Skin of body (tissue), 2 donors: ENCODE measurements around the gene PROM1. TPM values are rescaled to one million over a fixed set of nuclear protein-coding genes. Genes with fewer than 3 reads are reported as not detected.

Experiments
- DNase-seq: peaks from one replicate; lab custom pipeline; 2025; lab: John Stamatoyannopoulos, UW
- total RNA-seq: library from RNA; depleted of rRNA; stranded (reverse); fragments of >200 nt; gene quantifications from one replicate; pipeline ENCODE4 v1.2.3, GENCODE V29; 2014

Gene PROM1
- total RNA-seq, 1 donor from 2014 or later, result 8.2 TPM

DNA sequence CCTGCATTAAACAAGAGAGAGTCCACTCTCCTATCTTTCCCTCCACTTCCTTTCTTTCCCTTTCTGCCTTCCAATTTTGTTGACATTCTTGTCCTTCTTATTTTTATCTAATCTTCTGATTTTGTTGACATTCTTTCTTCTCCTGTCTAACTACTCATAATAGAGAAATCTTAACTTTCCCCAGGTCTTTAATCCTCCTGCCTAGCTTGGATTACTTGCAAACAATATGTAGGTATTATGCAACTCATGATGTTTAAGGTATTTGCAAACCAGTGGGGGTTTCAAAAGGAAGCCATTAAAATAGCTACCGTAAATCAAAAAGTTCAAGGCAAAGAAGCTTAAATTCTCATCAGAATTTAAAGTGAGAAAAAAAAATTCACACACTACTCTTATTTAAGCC lies 53.9 kb downstream of the PROM1 start:
- no peak for DNase-seq

GRCh38 chr4:16029262-16029661 lies 54.6 kb downstream of the PROM1 start:
- DNase-seq, result peak; percentile 31

DNA sequence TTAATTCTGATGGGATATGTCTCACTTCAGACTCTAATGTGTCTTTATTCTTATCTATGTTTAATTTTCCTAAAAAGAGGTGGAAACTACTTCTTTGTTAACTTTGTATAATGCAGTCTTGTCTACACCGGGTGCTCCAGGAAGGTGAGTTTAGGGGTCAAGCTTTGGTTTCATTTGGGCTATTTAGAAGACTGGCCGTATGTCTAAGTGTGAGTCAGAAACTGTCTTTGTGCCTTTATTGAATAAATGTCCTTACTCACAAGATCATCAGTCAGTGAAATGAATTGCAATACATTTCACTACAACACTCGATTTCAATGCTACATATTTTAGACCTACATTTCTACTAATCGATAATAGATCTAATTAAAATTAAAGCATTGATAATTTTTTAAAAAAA lies 56.2 kb downstream of the PROM1 start:
- DNase-seq, result no peak

GRCh38 chr4:16027114-16027513 lies 56.7 kb downstream of the PROM1 start:
- no peak for DNase-seq

DNA sequence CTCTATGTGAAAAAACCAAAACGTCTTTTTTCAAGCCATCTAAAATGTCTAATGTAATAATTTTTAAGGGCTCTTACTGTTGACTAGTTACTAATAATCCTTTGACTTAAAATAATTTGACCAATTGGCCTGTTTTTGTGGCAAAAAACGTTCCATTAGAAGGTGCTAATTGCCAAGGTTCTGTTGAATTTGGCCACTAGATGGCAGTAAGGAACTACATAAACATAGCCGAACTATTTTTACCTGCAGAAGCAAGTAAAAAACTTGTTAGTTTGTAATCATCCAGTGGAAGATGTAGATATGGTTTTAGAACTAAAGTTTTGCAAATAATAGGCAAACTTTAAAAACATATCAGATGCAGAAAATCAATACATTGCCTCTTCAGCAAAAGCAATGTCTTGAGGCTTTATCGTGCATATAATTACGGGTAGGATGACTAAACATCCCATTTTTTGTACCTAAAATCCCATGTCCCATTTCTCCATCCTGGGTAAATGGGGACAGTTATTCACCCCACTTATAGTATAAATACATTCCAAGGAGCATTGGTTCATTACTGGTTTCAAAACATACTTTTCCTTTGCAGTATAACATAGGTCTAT lies 57.6 kb downstream of the PROM1 start:
- DNase-seq, result peak; percentile 17

- peak; percentile 6 for DNase-seq
Observed at GRCh38 chr4:16025268-16025667, 58.6 kb downstream of the PROM1 start.

DNA sequence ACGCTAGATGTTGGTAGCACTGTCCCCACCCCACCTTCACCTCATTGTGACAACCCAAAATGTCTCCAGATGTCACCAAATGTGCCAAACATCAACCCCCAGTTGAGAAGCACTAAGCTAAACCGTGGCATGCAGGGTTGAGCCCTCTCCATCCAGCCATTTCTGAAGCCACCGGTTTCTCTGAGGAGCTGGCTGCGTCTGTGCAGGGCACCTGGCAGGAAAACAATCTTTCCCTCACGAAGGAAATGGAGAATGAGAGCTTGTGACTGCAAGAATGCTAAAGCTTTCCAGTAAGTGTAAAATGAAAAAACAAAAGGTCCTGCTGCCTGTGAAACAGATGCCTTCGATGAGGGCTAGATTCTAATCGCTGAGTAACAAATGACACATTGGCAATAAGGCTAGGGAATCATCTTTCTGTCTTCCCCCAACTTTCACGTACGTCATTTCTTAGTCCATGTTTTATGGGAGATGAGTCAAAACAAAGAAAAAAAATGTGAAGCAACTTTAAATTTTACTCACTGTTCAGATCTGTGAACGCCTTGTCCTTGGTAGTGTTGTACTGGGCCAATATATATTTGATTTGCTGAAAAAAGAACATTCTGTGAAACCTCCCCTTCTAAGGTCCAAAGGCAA lies 59.9 kb downstream of the PROM1 start:
- DNase-seq, result no peak

DNA sequence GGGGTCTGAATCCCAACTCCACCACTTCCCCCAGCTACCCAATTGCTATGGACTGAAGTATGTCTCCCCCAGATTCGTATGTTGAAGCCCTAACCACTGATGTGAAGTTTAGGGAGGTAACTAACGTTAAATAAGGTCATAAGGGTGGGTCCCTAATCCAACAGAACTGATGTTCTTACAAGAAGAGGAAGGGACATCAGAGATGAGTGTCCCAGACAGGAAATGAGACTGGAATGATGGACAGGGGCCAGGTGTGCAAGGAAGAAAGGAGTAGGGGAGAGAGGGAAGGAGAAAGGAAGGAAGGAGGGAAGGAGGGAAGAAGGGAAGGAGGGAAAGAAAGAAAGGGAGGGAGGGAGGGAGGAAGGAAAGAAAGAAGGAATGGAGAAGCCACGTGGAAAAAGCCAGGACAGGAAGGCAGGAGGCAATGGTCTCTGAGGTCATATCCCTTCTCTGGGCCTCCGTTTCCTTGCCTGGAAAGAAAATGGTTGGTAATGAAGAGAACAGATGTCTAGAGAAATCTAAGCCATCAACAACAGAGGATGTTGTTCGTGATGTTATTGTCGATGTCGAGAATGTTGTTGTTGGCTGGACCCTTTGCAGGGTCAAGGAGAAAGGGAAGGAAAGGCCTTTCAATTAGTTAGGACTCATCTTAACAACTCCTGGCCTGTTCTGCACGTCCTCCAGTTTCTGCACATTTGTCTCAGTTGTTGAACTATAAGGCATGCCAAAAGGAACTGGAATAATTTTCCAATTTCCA lies 61.8 kb downstream of the PROM1 start:
- no peak for DNase-seq

DNA sequence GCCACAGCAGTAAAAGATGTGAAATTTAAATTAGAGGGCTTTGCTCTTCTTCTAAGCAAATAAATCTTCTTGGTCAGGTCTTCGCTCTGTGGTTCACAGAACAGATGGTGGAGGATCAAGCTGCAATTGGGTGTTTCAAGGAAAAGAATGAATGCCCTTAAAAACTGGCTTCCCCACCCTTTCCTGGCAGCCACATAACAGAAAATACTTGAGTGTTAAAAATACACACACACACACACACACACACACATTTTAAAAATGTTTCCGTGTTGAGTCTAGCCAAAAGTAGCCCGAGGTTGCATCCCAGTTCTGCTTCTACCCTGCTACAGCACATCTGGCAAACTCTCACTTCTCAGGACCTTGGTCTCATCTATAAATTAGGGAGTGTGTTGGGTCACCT lies 64.2 kb downstream of the PROM1 start:
- DNase-seq, result no peak

- DNase-seq, result no peak
Observed at GRCh38 chr4:16018841-16019240, 65.0 kb downstream of the PROM1 start.

DNA sequence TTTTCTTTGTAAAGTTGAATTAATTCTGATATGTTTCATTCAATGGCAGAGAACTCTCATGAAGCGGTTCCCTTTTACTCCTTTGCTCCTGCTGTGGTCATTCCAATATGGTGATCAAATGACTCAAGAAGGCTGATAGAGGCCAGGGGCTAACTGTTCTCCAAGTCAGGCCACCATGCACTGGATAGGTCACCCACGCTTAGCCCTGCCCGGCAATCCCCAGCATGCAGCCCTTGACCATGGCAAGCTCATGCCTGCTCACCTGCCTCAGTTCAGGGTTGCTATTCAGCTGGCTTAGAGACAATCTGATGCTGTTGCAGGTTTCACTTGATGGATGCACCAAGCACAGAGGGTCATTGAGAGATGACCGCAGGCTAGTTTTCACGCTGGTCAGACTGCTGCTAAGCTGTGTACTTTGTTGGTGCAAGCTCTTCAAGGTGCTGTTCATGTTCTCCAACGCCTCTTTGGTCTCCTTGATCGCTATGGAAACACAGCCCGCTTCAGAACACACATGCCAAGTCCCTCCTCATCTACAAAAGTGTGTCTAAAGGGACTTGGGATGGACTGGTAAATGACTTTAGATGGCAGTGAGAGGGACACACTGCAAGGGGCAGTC lies 65.7 kb downstream of the PROM1 start:
- no peak for DNase-seq

DNA sequence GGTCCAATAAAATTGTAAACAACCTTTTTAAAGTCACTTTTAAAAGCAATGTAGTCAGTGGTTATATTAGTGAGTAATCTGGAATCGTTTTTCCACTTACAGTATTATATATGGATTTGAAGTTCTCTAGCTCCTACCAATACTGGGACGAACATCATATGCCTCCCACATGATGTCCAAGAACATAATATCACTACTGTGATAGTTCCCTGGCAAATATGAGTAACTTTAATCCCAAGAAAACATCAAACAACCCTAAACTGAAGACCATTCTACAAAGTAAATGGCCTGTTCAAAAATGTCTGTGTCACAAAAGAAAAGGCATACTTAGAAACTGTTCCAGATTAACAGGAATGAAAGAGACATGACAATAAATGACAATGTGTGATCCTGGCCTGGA lies 67.3 kb downstream of the PROM1 start:
- no peak for DNase-seq

DNA sequence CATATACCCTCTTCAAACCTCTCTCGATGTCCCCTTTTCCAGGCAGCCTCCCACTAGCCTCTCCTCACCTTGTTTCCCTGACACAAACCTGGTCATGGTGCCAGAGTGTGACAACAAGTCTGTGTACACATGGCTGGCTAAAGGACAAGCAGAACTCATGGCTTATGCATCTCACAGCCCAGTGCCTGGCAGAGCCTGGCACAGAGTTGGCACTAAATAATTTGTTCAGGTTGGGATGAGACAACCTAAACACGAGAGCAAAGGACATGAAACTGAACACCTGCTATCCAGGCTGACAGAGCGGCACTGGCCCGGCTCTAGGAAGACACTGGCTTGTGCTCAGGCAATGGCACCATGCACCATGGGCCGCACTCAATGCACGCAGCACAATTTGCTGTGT lies 72.7 kb downstream of the PROM1 start:
- no peak for DNase-seq

DNA sequence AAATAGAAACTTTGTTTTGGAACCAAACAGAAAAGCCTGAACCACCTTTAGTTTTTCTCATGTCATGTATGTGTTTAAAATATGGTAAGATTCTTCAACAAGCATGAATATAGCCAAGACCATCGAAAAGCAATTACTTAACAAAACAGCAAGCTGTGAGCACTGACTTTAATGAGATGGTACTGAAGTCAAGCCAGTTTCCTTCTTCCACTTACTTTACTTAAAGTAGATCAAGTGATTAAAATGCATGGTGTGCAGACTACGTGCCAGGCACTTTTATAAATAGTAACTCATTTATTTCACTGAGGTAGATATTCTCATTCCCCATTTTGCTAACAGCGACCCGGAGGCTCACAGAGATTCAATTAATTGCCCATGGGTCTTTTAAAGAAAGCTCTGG lies 74.7 kb downstream of the PROM1 start:
- DNase-seq, result no peak

- DNase-seq, result no peak
Observed at GRCh38 chr4:16007471-16008095, 76.2 kb downstream of the PROM1 start.

DNA sequence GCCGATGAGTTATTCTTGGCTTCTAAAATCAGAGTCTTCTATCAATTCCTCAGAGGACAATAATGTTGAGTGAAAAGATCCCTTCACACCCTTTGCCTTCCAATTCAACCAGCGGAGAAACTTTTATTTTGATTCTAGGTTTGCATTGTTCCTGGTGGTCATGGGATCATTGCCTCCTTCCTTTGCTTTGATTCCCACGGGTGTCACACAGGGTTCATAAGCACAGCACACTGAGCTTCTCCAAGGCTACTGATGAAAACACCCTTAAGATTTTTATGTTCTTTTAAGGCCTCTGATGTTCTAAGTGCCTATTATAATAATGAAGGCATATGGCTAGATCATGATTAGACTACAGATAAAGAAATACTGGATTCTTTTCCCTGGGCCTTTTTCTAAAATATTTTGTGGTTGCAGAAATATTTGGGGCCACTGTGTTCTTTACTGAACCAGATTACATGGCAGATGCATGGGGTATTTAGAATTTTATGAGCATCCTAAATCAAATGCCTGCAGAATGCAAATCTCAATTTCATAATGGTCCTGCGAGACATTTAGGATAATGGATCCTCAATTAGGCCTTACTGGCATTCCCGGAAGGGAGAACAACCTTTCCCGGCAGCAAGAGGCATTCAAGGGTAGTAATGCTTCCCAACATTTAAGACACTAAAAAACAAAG lies 76.9 kb downstream of the PROM1 start:
- DNase-seq, result no peak

DNA sequence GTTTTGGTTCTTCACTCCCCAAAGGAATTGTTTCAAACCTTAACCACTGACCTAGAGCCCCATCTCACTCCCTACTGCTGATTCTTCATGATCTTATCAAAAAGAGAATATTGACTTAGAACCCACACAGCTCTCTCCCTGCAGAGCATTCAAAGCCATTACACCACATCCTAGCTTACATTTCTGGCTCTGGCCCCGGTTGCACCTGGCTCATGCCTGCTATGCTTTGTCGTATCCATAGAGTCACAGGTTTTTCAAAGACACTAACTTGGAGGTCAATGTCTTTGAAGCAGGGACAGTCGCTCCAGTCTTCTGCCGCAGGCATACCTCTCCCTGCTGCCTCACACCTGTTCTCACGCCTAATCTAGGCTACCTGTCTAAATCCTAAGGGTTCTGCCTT lies 78.1 kb downstream of the PROM1 start:
- DNase-seq, result no peak

DNA sequence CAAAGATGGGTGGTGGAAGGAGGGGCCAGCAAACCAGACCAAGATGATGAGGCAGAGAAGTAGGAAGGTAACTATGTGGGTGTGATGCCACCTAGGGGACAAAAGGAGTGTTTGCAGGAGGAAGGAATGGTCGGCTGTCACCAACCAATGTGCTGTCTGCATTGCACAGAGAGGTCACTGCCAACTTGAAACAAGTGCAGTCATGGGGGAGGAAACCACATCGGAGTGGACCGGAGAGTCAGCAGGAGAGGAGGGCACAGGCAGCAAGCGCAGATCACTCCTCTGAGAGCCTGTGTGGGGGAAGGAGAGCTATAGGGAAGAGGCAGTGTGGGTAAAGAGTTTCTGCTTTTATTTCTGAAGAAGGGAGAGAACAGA lies 82.4 kb downstream of the PROM1 start:
- DNase-seq, result peak; percentile 70

DNA sequence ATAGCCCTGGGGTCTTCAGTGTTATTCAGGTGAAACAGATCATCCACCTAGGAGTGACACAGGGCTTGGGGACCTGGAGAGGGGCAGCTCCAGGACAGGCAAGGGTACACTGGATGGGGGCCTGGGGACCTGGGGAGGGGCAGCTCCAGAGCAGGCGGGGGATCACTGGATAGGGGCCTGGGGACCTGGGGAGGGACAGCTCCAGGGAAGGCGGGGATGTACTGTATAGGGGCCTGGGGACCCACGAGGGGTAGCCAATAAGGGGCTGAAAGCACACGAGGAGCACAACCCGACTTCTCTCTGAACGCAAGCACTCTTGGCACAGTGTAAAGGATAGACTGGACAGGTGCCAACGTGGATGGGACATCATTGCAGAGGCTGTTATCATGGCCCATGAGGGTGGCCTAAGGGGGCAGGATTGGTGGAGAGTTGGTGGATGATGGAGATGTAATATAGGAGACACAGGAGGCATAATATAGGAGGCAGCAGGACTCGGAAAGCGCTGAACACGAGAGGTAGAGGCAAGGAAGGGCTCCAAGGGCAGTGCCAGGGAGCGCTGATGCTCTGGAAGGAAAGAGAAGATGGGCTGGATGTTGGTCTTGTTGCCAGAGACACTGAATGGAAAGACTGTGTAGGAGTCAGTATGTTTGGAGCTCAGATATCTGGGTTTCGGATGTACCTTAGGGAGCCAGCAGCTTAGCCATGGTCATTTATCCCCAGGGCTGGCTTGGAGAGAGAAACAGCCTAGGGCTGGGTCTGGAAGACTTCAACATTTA lies 82.9 kb downstream of the PROM1 start:
- no peak for DNase-seq

DNA sequence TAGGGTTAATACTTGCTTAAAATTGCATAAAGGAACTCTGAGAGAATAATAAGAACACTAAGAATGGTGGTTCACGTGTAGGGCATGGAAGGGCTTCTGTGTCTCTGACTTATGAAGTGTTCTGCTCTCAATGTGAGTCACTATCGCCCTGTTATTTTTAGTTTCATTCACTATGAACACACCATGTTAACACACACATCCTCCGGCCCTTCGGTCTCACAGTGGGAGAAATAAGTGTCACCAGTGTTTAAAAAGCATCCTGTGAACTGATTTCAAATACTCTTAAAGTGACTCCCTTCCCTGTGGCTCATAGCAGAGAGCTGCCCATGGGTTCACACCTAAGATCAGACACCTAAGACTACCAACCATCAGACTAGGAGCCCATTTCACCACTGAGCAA lies 87.0 kb downstream of the PROM1 start:
- DNase-seq, result no peak

DNA sequence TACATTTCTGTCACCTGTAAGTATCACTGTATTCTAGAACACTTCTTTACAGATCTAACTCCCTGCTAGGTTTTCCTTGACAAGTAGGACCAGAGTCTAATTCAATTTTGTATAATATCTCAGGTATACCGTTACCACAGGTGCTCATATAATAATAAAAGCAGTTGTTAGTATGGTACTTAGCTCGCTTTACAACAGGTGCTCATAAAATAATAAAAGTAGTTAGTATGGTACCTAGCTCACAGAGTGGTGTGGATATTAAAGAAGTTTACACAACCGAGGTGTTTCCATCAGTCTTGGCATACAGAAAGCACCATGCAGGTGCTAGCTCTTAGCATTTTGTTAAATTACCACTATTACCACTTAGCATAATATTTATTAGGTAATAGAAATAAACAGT lies 88.0 kb downstream of the PROM1 start:
- no peak for DNase-seq
